GM18909 (cell line): Measurements from ENCODE around the gene THADA.

ENCODE experiments used
- ATAC-seq: cut with Tn5 transposase; IDR thresholded peaks from one replicate; pipeline ENCODE4 v1.9.1; 2021; ENCODE audit warnings: mild to moderate bottlenecking; ENCODE audit not compliant: unreplicated experiment, poor library complexity

The THADA gene

DNA sequence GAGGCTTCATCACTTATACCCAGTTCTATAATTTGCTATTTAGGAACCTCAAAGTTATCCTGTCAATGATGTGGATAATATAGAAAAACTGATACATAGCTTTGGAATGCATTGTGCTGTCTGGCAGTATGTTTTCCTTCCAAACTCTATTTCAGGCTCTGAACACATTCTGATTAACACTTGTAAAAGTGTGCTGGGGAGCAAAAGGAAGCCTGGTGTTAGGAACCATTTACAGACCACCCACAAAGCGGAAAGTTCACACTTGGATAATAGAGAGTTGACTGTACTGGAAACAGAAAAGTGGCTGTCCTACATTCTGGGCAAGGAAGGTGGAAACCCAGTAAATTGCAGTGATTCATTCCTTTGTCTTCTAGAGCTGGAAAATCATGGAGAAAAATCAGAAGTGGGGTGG lies 254.9 kb downstream of the THADA start:
- no peak for ATAC-seq

DNA sequence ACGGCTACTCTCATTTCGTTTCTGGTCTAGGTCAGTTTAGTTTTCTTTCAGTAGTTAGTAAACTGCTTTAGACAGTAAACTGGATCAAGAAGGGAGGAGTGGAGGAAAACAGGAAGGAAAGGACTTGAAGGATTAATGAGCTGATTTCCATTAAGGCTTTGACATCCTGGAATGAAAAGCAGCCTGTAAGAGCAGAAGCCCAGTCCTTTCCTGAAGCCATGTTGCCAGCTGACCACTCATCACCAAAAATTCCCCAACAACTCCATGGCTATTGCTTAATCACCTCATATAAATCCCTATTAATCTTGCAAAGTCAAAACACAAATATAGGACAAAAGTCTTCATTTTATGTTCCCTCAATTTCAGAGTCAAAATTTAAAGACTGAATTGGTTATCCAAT lies 255.8 kb downstream of the THADA start:
- no peak for ATAC-seq

DNA sequence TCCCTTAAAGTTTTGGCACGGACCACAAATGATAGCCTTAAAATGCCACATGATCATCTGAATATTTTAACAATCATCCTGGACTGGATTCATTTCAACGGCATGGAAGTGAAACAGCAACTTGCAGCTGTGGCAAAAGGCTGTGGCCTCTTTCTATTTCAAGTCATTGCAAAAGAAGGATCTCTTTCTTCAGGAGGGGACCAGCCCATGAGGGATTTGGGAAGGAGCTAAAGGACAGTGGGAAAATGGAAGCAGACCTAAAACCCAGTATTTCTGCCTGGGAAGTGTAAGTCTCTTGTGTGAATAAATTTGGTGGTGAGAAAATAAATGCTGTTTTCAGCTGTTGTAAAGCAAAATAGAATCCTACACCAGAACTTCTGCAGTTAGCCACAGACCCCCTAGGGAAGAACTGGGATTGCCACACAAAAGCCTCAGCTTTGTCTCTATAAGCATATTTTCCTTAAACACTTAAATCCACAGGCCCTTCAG lies 262.1 kb downstream of the THADA start:
- ATAC-seq: no peak

DNA sequence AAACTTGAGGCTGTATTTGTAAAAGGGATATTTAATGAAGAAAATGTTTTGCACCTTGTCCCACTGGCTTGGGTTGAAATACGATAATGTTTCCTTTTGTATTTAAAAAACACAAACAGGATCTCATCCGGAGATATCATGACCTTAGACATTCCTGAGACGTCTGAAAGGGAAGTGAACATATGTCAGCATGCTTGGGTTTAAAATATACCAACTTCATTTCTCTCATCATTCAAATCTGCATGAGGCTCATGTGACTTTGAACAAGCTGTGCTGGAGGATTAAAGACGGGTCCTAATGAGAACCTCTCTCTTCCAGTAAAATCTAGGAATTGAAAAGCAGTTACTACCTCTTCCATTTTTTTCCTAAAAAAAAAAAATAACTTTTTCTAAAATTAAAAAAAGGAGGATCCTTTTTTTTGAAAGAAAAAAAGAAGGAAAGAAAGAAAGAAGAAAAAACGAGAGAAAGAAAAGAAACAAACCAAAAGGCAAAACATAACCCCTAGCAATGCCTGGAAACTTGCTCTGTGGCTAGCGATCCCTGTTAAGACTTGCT lies 262.7 kb downstream of the THADA start:
- ATAC-seq: no peak

DNA sequence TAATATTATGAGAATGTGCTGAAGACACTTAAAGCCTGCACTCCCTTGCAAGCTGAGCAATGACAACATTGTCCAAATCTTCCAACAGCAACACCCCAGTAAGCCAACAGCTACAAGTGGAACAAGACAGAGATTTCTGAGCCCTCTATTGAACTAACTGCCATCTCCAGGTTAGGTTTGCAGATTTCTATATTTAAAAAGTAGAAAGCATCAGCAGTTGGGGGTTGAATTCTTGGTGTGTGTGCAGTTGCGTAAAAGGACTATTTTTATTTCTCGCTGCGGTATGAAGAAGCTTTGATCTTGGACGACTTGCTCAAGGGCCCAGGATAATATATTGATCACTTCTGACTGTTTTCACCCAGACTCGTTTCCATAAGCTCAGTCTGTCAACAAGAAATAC lies 263.2 kb downstream of the THADA start:
- no peak for ATAC-seq

DNA sequence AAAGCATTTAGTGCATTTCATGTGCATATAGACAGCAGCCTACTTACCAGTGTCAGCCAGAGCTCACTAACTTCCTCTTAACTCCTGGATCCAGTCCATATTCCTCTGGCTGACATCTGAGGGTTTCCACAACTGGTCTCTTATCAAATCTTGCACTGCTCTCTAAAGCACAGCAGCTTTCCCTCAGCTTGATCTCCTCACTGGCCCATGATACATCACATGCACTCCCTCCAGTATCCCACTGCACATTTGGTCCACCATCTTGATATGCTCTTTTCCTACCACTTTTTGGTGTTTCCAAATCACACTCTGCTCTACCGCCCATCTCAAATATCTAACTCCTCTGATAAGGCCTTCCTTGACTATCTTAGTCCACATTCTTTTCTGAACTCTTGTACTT lies 264.4 kb downstream of the THADA start:
- no peak for ATAC-seq

DNA sequence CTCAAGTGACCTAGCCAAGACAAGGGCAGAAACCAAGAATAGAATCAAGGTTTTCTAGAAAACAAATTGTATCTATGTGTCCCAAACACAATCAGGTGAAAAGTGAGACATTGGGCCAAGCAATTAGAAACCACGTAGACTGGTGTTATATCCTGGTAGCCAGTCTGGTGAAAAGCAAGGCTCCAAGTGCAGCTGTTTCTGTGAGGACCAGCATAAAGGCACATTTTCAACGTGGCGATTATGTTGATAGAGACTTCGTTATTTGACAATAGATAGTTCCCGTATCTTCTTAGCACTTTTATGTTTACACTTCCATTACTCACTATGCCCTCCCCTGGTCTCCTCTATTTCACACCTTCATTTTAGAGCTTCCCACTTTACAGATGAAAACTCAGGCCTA lies 266.2 kb downstream of the THADA start:
- ATAC-seq: no peak

DNA sequence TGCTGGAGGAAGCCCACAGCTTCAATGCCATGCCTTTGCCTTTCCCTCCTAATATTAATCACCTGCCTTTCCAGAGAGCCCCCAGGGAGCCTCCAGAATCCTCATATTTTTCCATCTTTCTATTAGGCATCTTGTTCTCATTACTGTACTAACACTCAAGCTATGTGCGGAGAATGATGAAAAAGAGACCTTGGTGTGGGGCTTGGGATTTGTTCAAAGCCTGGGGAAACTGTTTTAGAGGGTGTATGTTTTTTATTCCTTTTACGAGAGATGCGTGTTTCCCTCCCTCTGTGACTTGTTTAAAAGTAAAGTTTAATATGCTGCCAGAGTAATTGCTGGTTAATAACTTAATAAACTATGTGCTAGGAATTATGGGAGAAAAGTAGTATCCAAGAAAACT lies 267.0 kb downstream of the THADA start:
- ATAC-seq: no peak

DNA sequence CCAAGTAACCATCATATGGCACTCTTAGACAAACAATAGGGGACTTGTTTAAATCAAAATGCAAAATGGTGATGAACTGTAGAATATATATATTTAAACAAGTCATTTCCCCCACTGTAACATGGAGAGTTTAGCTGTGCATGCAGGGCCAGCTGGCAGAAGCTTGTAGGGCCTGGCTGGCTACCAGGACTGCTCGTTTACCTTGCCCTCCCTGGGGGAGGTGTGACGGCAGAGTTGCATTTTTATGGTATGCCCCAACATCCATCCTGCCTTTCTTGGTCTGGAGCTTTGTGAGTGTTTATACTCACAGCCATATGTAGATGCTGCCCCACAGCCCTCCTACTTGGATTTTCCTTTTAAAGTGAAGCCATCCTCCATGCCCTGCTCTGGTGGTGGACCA lies 267.7 kb downstream of the THADA start:
- no peak for ATAC-seq

DNA sequence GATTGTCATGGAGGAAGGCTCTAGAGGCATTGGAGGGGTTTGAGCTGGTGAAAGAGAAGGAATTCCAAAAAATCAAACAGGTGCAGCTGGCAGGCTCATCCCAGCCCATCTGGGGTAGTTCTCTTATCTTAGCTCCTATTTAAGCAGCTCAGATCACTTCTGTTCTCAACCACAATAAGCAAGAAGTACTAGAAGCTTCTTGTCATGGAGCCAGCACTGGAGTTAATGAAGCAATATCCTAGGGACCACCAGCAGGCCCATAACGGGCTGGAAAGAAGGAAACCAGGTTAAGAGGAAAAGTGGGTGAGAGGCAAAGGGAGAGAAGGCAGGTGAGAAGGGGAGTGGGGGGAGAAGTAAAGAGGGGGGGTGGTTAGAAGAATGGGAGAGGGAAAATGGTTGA lies 268.7 kb downstream of the THADA start:
- no peak for ATAC-seq

DNA sequence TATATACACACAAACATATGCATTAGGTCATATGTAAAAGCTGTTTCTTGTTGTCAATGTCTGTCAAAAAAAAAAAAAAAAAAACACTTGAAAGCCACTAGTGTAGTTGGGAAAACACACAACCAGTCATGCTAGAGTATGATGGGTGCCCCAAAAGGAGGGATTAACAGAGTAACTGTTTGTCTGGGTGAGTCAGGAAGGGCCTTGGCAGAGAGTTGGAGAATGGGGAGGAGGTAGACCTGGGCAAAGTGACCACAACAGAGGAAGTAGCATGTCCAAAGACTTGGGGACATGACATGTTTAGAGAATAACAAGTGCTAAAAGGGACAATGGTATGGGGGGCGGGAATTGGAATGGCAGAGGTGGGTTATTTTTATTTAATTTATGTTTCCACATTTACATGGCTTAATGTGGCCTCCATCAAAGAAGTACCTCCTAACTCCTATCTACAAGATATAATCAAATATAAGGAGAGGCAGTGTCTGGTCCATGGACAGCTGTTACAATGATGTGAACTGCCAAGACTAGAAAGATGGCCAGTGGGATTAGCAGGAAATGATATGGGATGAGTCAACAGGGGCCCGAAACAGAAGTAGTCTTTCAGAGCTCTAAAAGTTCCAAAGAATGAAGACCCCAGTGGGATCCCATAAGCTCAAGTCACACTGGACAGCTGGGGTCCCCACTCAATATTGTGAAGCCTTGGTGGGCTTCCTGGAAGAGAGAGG lies 269.6 kb downstream of the THADA start:
- no peak for ATAC-seq

DNA sequence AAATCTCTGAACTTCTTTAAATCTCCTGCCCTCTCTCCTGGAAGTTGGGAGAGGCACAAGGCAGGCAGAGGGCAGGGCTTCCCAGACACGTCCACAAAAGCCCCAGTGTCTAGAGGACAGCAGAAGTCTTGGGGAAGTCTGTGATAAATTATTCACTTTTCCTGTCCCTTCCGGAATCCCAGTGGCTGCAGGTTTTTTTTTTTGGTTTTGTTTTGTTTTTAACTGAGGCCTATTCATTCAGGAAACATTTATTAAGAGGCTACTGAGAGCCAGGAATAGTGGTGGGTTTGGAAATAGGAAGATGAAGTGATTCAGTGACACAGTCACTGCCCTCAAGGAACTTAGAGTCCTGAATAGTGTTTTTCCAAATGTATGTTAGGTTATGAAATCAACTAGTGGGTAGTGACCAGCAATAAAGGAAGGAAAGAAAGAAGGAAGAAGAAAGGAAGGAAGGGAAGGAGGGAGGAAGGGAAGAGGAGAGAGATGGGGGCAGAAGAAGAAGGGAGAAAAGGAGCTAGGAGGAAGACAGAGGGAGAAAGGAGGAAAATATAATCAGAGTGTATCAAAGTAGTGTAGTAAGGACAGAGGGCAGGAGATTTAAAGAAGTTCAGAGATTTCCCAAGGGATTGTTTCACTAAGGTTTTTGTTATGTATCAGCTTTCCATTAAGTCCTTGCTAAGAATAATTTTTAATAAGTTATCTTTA lies 270.6 kb downstream of the THADA start:
- no peak for ATAC-seq

DNA sequence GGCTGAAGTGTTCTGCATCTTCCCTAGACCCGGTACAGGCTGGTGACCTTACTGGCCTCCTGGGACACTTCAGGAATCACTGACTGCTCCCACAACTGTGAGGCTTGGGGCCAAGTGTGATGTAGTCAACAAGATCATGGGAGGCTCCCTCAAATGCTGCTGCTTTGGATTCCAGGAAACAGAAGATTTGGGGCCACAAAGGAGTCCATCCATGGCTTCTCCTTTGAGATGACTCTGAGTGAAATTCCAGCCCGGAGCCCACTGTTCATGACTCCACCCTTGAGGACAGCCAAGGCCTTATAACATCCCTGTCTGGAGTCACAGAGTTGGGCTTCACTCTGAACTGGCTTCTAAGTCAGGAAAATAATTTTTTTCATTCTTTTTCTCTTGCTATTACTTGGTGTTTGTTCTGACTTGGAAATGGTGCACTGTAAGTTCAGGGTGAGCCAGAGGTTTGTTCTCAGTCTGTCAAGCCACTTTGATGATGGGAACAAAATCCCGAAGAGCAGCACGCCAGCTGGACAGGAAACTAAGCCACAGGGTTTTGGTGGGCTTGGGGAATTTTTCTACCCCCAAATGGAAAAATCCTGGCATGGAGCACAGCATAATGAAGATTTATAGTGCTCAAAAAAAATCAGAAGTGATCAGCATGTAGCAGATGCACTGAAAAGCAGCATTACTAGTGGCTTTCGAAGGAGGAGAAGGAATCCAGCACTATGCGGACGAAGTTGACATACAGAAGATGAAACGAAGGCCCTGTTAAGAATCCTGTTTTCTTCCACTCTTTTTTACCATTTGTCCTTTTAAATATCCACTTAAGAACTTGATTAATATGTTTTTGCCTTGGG lies 271.4 kb downstream of the THADA start:
- ATAC-seq: no peak

DNA sequence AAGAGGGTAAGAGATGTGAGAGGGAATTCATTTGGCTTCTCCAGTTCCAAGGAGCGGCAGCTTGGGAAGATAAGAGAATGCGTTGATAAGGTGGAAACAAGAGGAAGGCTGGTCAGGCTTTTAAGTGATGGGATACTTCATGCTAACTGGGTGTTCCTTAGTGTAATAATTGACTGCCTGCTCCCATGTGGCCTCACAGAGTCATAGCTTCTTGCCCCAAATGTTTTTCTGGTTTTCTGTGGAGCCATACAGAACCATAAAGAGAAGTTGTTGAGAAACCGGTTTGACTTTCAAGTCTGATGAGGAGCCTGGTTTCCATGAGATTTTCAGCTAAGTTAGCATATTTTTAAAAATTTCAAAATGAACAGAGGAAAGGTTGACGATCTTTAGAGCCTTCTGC lies 272.0 kb downstream of the THADA start:
- ATAC-seq: no peak

DNA sequence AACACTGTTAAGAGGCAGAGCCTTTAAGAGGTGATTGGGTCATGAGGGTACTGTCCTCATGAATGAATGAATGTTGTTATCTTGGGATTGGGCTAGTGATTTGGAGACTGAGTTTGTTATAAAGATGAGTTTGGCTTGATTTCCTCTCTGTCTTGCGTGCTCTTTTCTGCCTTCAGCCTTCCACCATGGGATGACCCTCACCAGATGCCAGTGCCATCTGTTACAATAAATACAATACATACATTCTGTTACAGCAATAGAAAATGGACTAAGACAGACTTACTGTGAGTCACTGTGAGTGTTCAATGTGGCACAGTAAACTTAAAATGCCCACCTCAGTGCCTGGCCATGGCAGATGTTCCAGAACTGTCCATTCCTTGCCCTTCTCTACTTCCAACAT lies 274.4 kb downstream of the THADA start:
- ATAC-seq: no peak

DNA sequence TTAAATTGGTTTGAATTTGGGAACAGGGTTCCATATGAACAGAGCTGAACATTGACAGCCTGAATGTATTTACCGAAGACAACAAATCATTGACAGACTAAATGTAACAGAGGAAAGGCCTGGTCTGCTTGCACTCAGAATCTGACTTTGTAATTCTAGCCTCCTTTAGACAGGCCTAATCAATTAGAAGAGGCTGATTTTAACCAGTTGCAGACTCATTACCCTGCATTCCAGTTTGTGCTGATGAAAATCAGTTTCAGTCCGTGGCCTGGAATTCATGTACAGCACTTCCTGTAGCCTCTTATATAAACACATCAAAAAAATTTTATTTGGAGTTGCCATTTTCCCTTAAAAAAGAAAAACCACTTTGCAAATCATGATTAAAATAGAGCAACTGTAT lies 276.3 kb downstream of the THADA start:
- no peak for ATAC-seq

DNA sequence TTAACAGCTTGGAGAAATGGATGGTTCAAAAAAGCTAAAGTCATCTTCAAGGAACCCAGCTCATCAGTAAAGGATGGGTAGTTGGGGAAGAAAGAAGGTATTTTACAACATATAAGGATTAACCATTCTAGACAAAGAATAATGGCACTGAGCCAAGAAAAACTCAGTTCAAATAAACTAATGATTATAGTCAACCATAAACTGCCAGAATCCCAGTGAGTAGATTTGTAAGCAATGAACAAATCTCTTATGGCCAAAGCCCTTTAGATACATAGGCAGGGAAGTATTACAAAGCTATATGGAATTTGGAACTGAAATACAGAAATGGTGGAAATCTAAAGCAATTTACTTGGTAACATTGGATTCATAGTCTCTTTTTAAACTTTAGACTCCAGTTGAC lies 277.0 kb downstream of the THADA start:
- ATAC-seq: no peak

DNA sequence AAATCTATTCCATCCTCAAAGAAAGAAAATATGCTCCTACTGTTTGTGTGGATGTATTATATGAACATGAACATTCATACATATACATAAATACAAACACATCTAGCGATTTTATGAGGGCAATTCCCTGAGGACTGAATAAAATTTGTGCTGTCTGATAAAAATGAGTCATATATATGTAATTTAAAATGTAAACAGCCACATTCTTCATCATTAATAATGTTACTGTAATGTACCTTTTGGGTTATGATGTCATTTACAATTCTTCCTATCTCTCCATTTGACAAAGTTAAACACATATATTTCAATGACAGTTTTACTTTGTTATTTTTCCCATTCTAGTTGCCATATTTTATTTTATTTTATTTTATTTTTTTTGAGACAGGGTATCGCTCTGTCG lies 278.2 kb downstream of the THADA start:
- no peak for ATAC-seq

DNA sequence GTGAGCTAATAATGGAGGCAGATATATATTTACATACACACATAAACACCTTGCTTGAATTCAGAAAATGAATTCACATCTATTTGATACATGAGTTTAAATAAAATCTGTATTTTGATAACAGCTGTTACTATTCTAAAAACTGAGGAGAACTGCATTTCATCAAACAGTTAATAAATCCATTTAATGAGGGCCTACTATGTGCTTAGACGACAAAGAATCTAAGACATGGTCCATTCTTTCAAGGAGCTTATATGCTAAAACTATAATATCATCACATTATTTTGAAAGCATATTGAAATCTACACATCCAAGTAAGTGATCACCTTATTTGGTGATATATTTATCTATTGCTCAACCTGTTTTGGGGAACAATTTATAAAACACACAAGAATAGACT lies 278.6 kb downstream of the THADA start:
- ATAC-seq: no peak

DNA sequence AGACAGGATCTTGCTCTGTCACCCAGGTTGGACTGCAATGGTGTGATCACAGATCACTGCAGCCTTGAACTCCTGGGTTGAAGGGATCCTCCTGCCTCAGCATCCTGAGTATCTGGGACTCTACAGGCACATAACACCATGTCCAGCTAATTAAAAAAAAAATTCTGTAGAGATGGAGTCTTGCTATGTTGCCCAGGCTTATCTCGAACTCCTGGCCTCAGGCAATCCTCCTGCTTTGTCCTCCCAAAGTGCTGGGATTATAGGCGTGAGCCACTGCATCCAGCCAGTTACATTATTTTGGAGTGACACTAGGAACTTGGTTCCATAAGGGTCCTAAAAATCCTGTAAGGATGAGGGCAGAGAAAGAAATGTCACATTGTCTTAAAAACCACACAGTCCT lies 280.4 kb downstream of the THADA start:
- ATAC-seq: no peak
